ENCODE measurements around the gene IMPDH2. TPM values are rescaled to one million over a fixed set of nuclear protein-coding genes. Genes with fewer than 3 reads are reported as not detected.

IMPDH2 gene
- total and polyA plus RNA-seq, 2 donors (not counting 1 experiment from before 2014, with no cell fraction given) = 187 to 448 TPM

GRCh38 chr3:49005303-49005680 lies 23.9 kb downstream of the IMPDH2 start:
- Histone ChIP-seq H3K36me3 (ENCODE audit: control insufficient read depth, insufficient read depth, low read length) (peaks cover 3% of the 10 kb centered on the region), H3K4me2 (ENCODE audit: extremely low read depth, insufficient read depth, low read length) (no peak overlapping the region), H2AFZ (ENCODE audit: low read length) (no peak overlapping the region), H3K4me3 (replicated peaks in 1 of 4; ENCODE audit: control extremely low read depth in 1 of 4, insufficient read depth in 1 of 4, low read depth in 3 of 4, low read length in 4 of 4) (no peak overlapping the region), H3K9me3 (ENCODE audit: control insufficient read depth, insufficient read depth, low read depth, low read length) (no peaks in the 10 kb centered on the region), H3K79me2 (ENCODE audit: control insufficient read depth, insufficient read depth, low read length) (peaks cover 16% of the 10 kb centered on the region), H3K27me3 (ENCODE audit: control insufficient read depth, insufficient read depth, low read length) (no peaks in the 10 kb centered on the region), H3K4me1 (ENCODE audit: control insufficient read depth, extremely low read depth, insufficient read depth, low read length) (peaks cover 4% of the 10 kb centered on the region), H3K27ac (ENCODE audit: insufficient read depth, low read length) (no peak overlapping the region), H4K20me1 (ENCODE audit: control insufficient read depth, extremely low read depth, insufficient read depth, low read length) (no peaks in the 10 kb centered on the region), H3K9ac (ENCODE audit: insufficient read depth, low read length) (no peak overlapping the region)
- DNase-seq (ENCODE audit: low read depth in 2 of 2) = no peak
- no peak for TF ChIP-seq CTCF (conservative IDR thresholded peaks at IDR 0.05 in 1 of 2, IDR thresholded peaks at IDR 0.05 in 1 of 2; ENCODE audit: low read depth in 1 of 2, low read length in 2 of 2)
- no peak for TF ChIP-seq EZH2 (IDR thresholded peaks at IDR 0.05; ENCODE audit: low read length, missing control alignments)

- Histone ChIP-seq H3K4me2 (ENCODE audit: extremely low read depth, insufficient read depth, low read length) (no peak overlapping the region), H3K27me3 (ENCODE audit: control insufficient read depth, insufficient read depth, low read length) (no peaks in the 10 kb centered on the region), H2AFZ (ENCODE audit: low read length) (no peak overlapping the region), H4K20me1 (ENCODE audit: control insufficient read depth, extremely low read depth, insufficient read depth, low read length) (no peaks in the 10 kb centered on the region), H3K79me2 (ENCODE audit: control insufficient read depth, insufficient read depth, low read length) (peaks cover 14% of the 10 kb centered on the region), H3K4me3 (replicated peaks in 1 of 4; ENCODE audit: control extremely low read depth in 1 of 4, insufficient read depth in 1 of 4, low read depth in 3 of 4, low read length in 4 of 4) (no peak overlapping the region), H3K27ac (ENCODE audit: insufficient read depth, low read length) (no peak overlapping the region), H3K9me3 (ENCODE audit: control insufficient read depth, insufficient read depth, low read depth, low read length) (no peaks in the 10 kb centered on the region), H3K9ac (ENCODE audit: insufficient read depth, low read length) (no peak overlapping the region), H3K4me1 (ENCODE audit: control insufficient read depth, extremely low read depth, insufficient read depth, low read length) (peaks cover 4% of the 10 kb centered on the region), H3K36me3 (ENCODE audit: control insufficient read depth, insufficient read depth, low read length) (peaks cover 3% of the 10 kb centered on the region)
- no peak for DNase-seq (ENCODE audit: low read depth in 2 of 2)
- no peak for TF ChIP-seq CTCF (conservative IDR thresholded peaks at IDR 0.05 in 1 of 2, IDR thresholded peaks at IDR 0.05 in 1 of 2; ENCODE audit: low read depth in 1 of 2, low read length in 2 of 2)
- no peak for TF ChIP-seq EZH2 (IDR thresholded peaks at IDR 0.05; ENCODE audit: low read length, missing control alignments)
Observed at GRCh38 chr3:49004352-49005302, 24.6 kb downstream of the IMPDH2 start.

- DNase-seq (ENCODE audit: low read depth in 2 of 2) = no peak
- H3K4me2 ChIP-seq (ENCODE audit: extremely low read depth, insufficient read depth, low read length) = no peak overlapping the region
- H3K27ac ChIP-seq (ENCODE audit: insufficient read depth, low read length) = no peak overlapping the region
- peaks cover under 1% of the 10 kb centered on the region for H3K4me1 ChIP-seq (ENCODE audit: control insufficient read depth, extremely low read depth, insufficient read depth, low read length)
- peaks cover 3% of the 10 kb centered on the region for H3K36me3 ChIP-seq (ENCODE audit: control insufficient read depth, insufficient read depth, low read length)
- no peak for TF ChIP-seq CTCF (conservative IDR thresholded peaks at IDR 0.05 in 1 of 2, IDR thresholded peaks at IDR 0.05 in 1 of 2; ENCODE audit: low read depth in 1 of 2, low read length in 2 of 2)
- TF ChIP-seq EZH2 (IDR thresholded peaks at IDR 0.05; ENCODE audit: low read length, missing control alignments) = no peak
- no peak overlapping the region for H3K4me3 ChIP-seq (replicated peaks in 1 of 4; ENCODE audit: control extremely low read depth in 1 of 4, insufficient read depth in 1 of 4, low read depth in 3 of 4, low read length in 4 of 4)
- H3K9ac ChIP-seq (ENCODE audit: insufficient read depth, low read length) = no peak overlapping the region
- H2AFZ ChIP-seq (ENCODE audit: low read length) = no peak overlapping the region
- no peaks in the 10 kb centered on the region for H3K79me2 ChIP-seq (ENCODE audit: control insufficient read depth, insufficient read depth, low read length)
- no peaks in the 10 kb centered on the region for H3K9me3 ChIP-seq (ENCODE audit: control insufficient read depth, insufficient read depth, low read depth, low read length)
- no peaks in the 10 kb centered on the region for H4K20me1 ChIP-seq (ENCODE audit: control insufficient read depth, extremely low read depth, insufficient read depth, low read length)
- H3K27me3 ChIP-seq (ENCODE audit: control insufficient read depth, insufficient read depth, low read length) = no peaks in the 10 kb centered on the region
Observed at GRCh38 chr3:49001155-49001554, 28.0 kb downstream of the IMPDH2 start.
